GM21529 (cell line): Measurements from ENCODE around the gene REG3A.

Experiments
- ATAC-seq: cut with Tn5 transposase; IDR thresholded peaks from one replicate; pipeline ENCODE4 v1.9.1; 2021; ENCODE audit not compliant: unreplicated experiment

Gene REG3A

GRCh38 chr2:79159653-79160052 is at the start of gene REG3A:
Gene REG3A, minus strand, starts transcription at chr2:79159753. Its CDS starts 348 bp downstream, at chr2:79159405.
- no peak for ATAC-seq

DNA sequence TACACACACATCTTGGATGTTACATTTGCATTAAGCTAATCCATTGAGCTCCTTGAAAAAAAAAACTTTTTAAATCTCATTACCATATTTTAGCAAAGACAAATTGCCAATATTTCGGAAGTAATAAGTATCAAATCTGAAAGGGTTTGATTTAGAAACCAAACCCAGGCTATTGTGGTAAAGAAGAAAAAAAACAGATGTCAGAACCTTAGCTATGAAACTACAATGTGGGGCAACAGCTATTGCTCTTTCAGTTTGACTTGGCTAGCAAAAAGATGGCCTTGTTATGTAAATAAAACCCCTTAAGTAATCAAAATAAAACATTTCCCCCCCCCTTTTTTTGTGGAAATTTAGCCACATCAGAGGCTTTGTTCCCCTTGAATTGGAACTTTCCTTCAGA is 41.2 kb upstream of the REG3A start:
- no peak for ATAC-seq

GRCh38 chr2:79191816-79192215 is 32.3 kb upstream of the REG3A start:
- no peak for ATAC-seq

DNA sequence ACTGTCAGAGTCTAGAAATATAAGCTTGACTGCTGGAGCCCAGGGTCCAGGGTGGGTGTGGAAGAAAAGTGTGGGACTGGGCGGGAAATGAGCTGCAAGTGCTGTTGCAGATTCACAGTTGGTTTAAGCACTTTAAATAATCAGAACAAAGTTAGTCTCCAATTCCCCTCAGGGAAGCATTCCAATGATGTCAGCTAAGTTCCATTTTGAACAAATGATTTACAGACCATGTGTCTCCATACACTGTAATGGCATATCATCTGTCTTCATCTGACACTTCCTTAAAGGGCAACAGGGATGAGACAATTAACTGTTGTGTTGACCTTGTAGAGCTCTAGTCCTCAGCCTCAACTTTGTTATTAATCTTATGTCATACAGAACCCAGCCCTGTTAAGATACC is 31.5 kb upstream of the REG3A start:
- ATAC-seq: no peak

- ATAC-seq: no peak
These were observed 29.9 kb upstream of the REG3A start for GRCh38 chr2:79189465-79189864.

- no peak for ATAC-seq
These were observed 22.1 kb upstream of the REG3A start for GRCh38 chr2:79181617-79182016.

DNA sequence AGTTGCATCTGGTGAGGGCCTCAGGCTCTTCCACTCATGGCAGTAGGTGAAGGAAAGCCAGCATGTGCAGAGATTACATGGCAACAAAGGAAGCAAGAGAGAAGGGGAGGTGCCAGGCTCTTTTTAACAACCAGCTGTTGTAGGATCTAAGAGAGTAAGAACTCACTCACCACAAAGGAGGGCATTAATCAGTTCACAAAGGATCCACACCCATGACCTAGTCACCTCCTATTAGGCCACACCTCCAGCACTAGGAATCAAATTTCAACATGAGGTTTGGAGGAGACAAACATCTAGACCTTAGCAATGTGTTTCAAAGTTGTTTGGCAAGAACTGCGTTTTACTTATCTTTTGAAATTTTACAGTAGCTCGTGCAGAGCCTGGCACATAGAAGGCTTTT is 20.5 kb upstream of the REG3A start:
- no peak for ATAC-seq

- no peak for ATAC-seq
These were observed 19.5 kb upstream of the REG3A start for GRCh38 chr2:79179036-79179435.

- no peak for ATAC-seq
These were observed 18.6 kb upstream of the REG3A start for GRCh38 chr2:79178076-79178674.

DNA sequence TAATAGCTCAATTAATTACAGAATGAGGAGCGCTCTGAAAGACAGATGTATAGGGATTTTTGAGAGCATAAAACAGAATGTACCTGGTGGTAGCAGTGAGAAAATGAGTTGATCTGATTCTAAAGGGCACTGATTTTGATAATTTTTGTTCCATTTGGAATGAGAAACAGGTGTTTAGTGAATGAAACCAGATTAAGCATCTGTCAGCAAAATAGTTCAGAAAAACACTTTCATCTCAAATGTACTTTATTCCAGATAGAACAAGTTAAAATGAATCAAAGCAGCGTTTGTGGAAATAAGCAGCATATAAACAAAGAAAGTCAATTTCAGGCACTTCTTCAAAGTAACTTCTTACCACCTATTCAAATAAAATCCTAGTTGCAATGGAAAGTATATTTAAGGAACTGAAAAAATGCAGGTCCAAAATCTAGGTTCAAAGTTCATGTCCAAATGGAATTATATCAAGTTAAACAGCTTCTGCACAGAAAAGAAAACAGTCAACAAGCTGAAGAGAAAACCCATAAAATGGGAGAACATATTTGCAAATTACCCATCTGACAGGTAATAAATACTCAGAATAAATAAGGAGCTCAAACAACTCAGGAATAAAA is 11.9 kb upstream of the REG3A start:
- ATAC-seq: no peak

DNA sequence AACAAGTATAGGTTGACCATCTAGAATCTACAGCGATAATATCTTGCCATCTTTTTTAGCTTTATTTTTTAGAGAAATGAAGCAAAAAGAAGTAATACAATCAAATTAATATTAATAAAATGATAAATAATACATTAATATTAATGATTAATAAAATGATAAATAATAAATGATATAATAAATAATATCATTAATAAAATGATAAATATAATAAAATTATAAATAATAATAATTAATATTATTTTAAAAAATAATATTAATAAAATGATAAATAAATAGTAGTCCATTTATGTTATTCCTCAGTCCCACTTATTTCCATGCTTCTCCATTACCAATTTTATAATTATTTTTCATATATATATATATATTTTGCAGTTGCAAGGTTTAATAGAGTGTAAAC is 3.2 kb upstream of the REG3A start:
- ATAC-seq: no peak

GRCh38 chr2:79162132-79162531 is 2.6 kb upstream of the REG3A start:
- no peak for ATAC-seq

GRCh38 chr2:79159030-79159429 is 523 bp downstream of the REG3A start:
- ATAC-seq: no peak

GRCh38 chr2:79155826-79156476 is 3.6 kb downstream of the REG3A start:
- ATAC-seq: no peak

- no peak for ATAC-seq
These were observed 20.1 kb downstream of the REG3A start for GRCh38 chr2:79139423-79139822.

DNA sequence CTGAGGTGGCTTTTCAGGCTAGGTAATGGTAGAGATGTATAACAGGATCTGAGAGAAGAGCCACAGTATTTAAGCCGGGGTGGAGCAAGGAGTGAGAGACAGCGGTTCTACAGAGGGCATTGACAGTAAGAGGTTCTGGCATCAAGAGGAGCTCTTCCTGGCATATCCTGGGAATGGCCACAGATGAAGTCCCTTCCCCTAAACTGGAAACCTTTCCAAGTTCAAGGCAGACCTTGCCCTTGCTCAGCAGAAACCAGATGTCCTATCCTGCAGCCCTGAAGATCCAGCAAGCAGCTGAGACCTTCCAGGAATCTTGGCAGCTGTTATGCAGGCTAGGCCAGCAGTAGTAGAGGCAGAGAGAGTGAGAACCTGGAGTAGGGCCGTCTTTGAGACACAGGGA is 21.2 kb downstream of the REG3A start:
- no peak for ATAC-seq

- ATAC-seq: no peak
These were observed 27.9 kb downstream of the REG3A start for GRCh38 chr2:79131687-79132086.

- no peak for ATAC-seq
These were observed 29.7 kb downstream of the REG3A start for GRCh38 chr2:79129804-79130203.

GRCh38 chr2:79129260-79129659 is 30.3 kb downstream of the REG3A start:
- no peak for ATAC-seq

GRCh38 chr2:79128406-79128805 is 31.1 kb downstream of the REG3A start:
- no peak for ATAC-seq

- no peak for ATAC-seq
These were observed 33.9 kb downstream of the REG3A start for GRCh38 chr2:79125721-79125985.

DNA sequence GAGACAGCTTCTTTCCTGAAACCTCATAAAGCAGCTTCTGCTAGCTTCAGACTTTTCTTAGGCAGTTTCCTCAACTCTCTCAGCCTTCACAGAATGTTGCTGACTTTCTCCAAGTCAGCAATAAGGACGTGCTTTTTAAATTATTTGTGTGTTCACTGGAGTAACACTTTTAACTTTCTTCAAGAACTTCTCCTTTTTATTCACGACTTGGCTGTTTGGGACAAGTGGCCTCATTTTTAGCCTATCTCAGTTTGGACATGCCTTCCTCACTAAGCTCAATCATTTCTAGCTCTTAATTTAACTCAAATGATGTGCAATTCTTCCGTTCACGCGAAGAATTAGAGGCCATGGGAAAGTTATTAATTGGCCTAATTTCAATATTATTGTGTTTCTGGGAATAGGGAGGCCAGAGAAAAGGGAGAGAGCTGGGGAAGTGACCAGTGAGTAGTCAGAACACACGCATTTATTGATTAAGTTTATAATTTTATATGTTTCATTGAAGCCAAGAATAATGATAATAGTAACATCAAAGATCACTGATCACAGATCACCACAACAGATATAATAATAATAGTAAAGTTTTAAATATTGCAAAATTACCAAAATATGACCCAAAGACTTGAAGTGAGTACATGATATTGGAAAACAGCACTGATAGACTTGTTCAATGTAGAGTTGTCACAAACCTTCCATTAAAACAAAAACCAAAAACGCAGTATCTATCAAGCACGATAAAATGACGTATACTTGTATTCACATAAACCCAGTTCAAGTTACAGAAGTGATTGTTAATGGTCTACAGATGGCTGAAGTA is 34.4 kb downstream of the REG3A start:
- no peak for ATAC-seq
